CD4-positive, alpha-beta T cell treated with Interleukin-17A for 4 hours (primary cell): ENCODE results near the gene LAD1.

Source experiments
- DNase-seq: peaks from one replicate; pipeline ENCODE4 v3.0.0-alpha.2; 2020; ENCODE audit warnings: mixed read lengths

Gene LAD1

GRCh38 chr1:201346337-201346939 lies 52.7 kb downstream of the LAD1 start:
- DNase-seq, result no peak

GRCh38 chr1:201345081-201345355 lies 54.1 kb downstream of the LAD1 start:
- DNase-seq, result no peak

DNA sequence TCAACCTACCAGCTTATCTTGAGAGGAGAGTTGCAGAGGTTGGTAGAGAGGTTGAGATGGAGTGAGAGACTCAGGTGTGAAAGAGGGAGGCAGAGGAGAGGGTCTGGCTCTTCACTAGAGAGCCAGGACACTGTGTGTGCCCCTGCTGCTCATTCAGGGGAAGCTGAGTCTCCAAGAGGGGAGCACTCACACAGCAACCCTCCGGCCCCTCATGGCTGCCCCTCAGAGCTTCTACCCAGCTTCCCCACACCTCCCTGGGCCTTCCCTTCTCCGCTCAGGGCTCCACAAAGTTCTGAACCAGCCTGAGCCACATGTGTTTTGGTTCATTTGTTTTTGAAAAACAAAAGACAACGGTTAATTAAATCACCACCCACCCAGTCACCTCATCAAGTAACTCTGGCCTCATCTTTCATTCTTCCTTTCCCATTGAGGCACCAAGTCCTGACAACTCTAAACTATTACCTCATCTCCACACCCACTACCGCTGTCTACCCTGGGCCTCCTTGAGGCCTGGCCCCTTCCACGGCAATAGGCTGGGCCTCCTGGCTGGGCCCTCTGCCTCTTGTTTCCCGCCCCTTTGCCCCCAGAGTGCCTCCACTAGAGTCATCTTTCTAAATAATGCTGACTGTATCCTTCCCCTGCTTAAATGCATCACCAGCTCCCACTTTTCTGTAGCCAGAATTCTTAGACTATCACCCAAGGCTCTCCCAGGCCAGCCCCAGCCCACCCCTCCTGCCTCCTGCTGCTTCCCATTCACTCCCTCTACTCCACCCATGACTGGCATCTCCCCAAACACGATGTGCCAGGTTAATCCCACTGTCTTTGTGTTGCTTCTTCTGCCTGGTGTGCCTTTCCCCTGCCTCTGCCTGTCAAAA lies 54.7 kb downstream of the LAD1 start:
- DNase-seq, result no peak

GRCh38 chr1:201341377-201341776 lies 57.7 kb downstream of the LAD1 start:
- DNase-seq, result no peak

- no peak for DNase-seq
These were observed 62.2 kb downstream of the LAD1 start for GRCh38 chr1:201336711-201337450.

DNA sequence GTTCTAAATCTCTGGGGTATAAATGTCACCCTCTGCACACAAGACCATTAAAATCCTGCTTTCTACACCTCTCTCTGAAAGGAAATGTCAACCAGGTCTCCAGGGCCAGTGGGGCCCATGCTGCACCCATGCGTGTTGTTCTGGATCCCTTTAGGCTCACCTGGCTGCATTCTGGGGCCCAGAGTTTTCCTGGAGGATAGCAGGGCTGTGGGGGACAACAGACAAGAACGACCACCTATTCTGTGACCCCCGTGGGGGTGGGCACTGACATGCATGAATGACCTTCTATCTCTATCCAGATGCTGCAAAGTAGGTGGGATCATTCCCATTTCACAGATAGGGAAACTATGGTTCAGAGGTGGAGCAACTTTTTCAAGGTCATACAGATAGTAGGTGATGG lies 63.2 kb downstream of the LAD1 start:
- DNase-seq, result no peak

DNA sequence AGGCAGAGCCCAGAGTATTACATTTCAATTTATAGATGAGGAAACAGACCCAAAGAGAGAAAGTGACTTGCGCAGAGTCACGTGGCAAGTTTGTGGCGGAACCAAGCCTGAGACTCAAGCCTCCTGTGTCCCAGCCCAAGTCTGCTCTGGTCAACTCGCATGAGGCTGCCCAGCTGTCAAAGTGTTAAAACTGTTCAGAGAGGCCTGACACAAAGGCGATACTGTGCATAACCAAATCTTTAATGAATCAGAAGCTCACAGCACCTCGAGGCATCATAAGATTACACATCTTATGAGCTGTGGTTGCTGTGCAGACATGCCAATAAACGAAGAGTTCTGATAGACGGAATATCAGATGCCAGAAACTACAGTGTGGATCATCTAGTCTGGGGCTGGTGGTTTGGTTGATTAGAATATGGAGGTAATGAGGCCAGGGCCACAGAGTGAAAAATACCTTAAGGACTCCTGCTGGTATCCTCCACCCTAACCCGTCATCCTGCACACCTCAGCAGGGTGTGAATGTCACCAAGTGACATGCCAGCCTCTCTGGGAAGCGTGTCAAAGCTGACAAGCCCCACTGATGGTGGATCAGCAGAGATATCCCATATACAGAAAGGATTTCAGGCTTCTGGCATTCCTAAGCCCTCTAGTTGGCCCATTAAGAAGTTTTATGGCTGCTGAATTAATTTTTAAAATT lies 63.8 kb downstream of the LAD1 start:
- no peak for DNase-seq

- DNase-seq, result no peak
These were observed 64.6 kb downstream of the LAD1 start for GRCh38 chr1:201334325-201335173.

- no peak for DNase-seq
These were observed 66.3 kb downstream of the LAD1 start for GRCh38 chr1:201332616-201333335.

- DNase-seq, result no peak
These were observed 67.1 kb downstream of the LAD1 start for GRCh38 chr1:201332021-201332420.

DNA sequence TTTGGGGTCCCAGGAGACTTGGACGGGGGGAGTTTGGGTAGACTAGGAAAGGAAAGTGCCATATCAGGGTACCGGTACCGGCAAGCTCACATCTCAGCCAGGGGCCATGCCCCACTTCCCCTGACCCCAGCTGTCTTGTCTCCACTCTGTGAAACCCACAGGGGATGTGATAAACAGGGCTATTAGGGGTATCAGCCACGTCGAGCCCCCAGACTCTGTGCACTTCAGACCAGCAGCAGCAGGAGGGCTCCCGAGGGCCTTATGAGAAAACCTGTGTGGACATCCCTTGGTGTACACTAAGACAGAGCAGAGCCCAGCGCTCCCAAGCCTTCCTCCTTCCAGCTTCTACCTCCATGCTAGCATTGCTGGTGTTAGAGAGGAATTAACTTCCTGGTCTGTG lies 68.0 kb downstream of the LAD1 start:
- no peak for DNase-seq
